Caco-2 (cell line): ENCODE results near the gene PDIA2. TPM values are rescaled to one million over a fixed set of nuclear protein-coding genes. Genes with fewer than 3 reads are reported as not detected.

ENCODE experiments used
- BruUV-seq: library from RNA; stranded (reverse); fragments of 400-500 nt; replicated peaks from 2 replicates; lab custom pipeline; 2021; lab: Mats Ljungman, UMichigan
- CTCF ChIA-PET: fragments of 300-600 bp; sonication (Branson Sonifier 250); formaldehyde crosslinking; loops from one replicate; lab custom pipeline; 2022; ENCODE audit warnings: antibody characterized with exemption; lab: Charles Lee
- POLR2A ChIA-PET: fragments of 300-600 bp; sonication (Branson Sonifier 250); formaldehyde crosslinking; loops from one replicate; lab custom pipeline; 2022; ENCODE audit warnings: antibody characterized with exemption; lab: Charles Lee
- DNase-seq, 2 experiments: peaks; one replicate each; pipeline versions ENCODE4 v3.0.0 to v3.0.0-alpha.2; 2020 to 2022
- H3K27me3 ChIP-seq: replicated peaks from 2 replicates; pipeline ENCODE4 v1.6.0; 2011; ENCODE audit warnings: low read length; ENCODE audit not compliant: control insufficient read depth, insufficient read depth
- H3K36me3 ChIP-seq: 2 replicates; pipeline ENCODE4 v1.5.1; 2011; ENCODE audit warnings: low read length; ENCODE audit not compliant: control insufficient read depth, insufficient read depth
- H3K4me1 ChIP-seq: fragments of 250-450 bp; sonication (Bioruptor Pico); 2 replicates; pipeline ENCODE4 v1.5.1; 2020; ENCODE audit warnings: mild to moderate bottlenecking
- H3K4me3 ChIP-seq: 2 replicates; pipeline ENCODE4 v1.5.1; 2011; ENCODE audit warnings: low read depth, mild to moderate bottlenecking, control low read depth, low read length
- H3K9me3 ChIP-seq: fragments of 250-450 bp; sonication (Bioruptor Pico); 2 replicates; pipeline ENCODE4 v1.5.1; 2020; ENCODE audit warnings: mild to moderate bottlenecking, moderate library complexity
- H3K27ac Mint-ChIP-seq: one replicate; pipeline ENCODE4 v1.8.0; 2022; ENCODE audit warnings: mixed read lengths; ENCODE audit not compliant: unreplicated experiment
- H3K27me3 Mint-ChIP-seq: one replicate; pipeline ENCODE4 v1.8.0; 2022; ENCODE audit warnings: mixed read lengths; ENCODE audit not compliant: insufficient read depth, unreplicated experiment
- H3K36me3 Mint-ChIP-seq: one replicate; pipeline ENCODE4 v1.8.0; 2022; ENCODE audit warnings: mild to moderate bottlenecking, mixed read lengths; ENCODE audit not compliant: insufficient read depth, unreplicated experiment
- H3K4me1 Mint-ChIP-seq: one replicate; pipeline ENCODE4 v1.8.0; 2022; ENCODE audit warnings: low read depth, mixed read lengths; ENCODE audit not compliant: unreplicated experiment
- H3K4me3 Mint-ChIP-seq: one replicate; pipeline ENCODE4 v1.8.0; 2022; ENCODE audit warnings: mild to moderate bottlenecking, moderate library complexity, mixed read lengths; ENCODE audit not compliant: unreplicated experiment
- H3K9me3 Mint-ChIP-seq: one replicate; pipeline ENCODE4 v1.8.0; 2022; ENCODE audit warnings: mixed read lengths; ENCODE audit not compliant: unreplicated experiment
- CTCF ChIP-seq, 2 experiments: fragments of 200-600 bp in 1 of 2; IDR thresholded peaks; 1 replicate in 1 of 2; 2 replicates in 1 of 2; pipeline versions ENCODE4 v1.5.1 to v1.8.0; 2011 to 2022; ENCODE audit warnings: antibody characterized with exemption in 1 of 2, control low read depth in 1 of 2, inconsistent platforms in 1 of 2, low read depth in 1 of 2, low read length in 1 of 2, mild to moderate bottlenecking in 1 of 2, moderate library complexity in 1 of 2; ENCODE audit not compliant: insufficient read depth in 1 of 2, severe bottlenecking in 1 of 2, unreplicated experiment in 1 of 2
- intact Hi-C: fragments of 100-400 bp; cut with micrococcal nuclease; formaldehyde crosslinking; loops from one replicate; pipeline ENCODE4 v1.10.0; 2022; ENCODE audit not compliant: unreplicated experiment
- total RNA-seq: library from RNA; stranded (reverse); gene quantifications from 2 replicates; pipeline ENCODE4 v1.2.3, GENCODE V29; 2022

Gene PDIA2
- total RNA-seq, 1 experiment from 2014 or later, result 0.41 TPM

- CTCF ChIA-PET, result no interaction called here
- intact Hi-C loops, result no loop called here
- TF ChIP-seq CTCF (IDR thresholded peaks at IDR 0.05; ENCODE audit: insufficient read depth in 1 of 2, low read depth in 1 of 2, low read length in 1 of 2, severe bottlenecking in 1 of 2, unreplicated experiment in 1 of 2), result no peak
Measured at GRCh38 chr16:264440-264951, 18.5 kb upstream of the PDIA2 start.

GRCh38 chr16:265002-265529 is 17.9 kb upstream of the PDIA2 start:
- POLR2A ChIA-PET, result no interaction called here
- no peaks in the 10 kb centered on the region for H3K9me3 Mint-ChIP-seq
- Histone ChIP-seq H3K4me3 (no peak overlapping the region), H3K9me3 (no peaks in the 10 kb centered on the region), H3K36me3 (no peaks in the 10 kb centered on the region), H3K27me3 (no peaks in the 10 kb centered on the region), H3K4me1 (no peaks in the 10 kb centered on the region)
- H3K4me3 Mint-ChIP-seq, result no peak overlapping the region
- BruUV-seq, result no TSS peak
- CTCF ChIA-PET, result no interaction called here
- no peaks in the 10 kb centered on the region for H3K27me3 Mint-ChIP-seq
- H3K4me1 Mint-ChIP-seq, result no peaks in the 10 kb centered on the region
- H3K36me3 Mint-ChIP-seq, result peaks cover 12% of the 10 kb centered on the region
- TF ChIP-seq CTCF (IDR thresholded peaks at IDR 0.05; ENCODE audit: insufficient read depth in 1 of 2, low read depth in 1 of 2, low read length in 1 of 2, severe bottlenecking in 1 of 2, unreplicated experiment in 1 of 2), result no peak
- no peak overlapping the region for H3K27ac Mint-ChIP-seq
- no peak for DNase-seq
- intact Hi-C loops, result no loop called here

More at GRCh38 chr16:264440-264951, 18.5 kb upstream of the PDIA2 start:
- no peak overlapping the region for H3K27ac Mint-ChIP-seq
- peaks cover 12% of the 10 kb centered on the region for H3K36me3 Mint-ChIP-seq
- no peak overlapping the region for H3K4me3 Mint-ChIP-seq
- H3K27me3 ChIP-seq, result no peaks in the 10 kb centered on the region
- POLR2A ChIA-PET, result interaction anchor here (0.5 kb wide), 1 partner anchor 19 kb away, joined by 9 read pairs; no protein-coding TSS in a partner anchor
- H3K4me1 Mint-ChIP-seq, result no peaks in the 10 kb centered on the region
- DNase-seq, result no peak
- no peaks in the 10 kb centered on the region for H3K9me3 ChIP-seq
- BruUV-seq, result no TSS peak
- H3K4me1 ChIP-seq, result no peaks in the 10 kb centered on the region
- H3K27me3 Mint-ChIP-seq, result no peaks in the 10 kb centered on the region
- no peaks in the 10 kb centered on the region for H3K9me3 Mint-ChIP-seq
- no peaks in the 10 kb centered on the region for H3K36me3 ChIP-seq
- no peak overlapping the region for H3K4me3 ChIP-seq

GRCh38 chr16:265711-266110 is 17.3 kb upstream of the PDIA2 start:
- H3K36me3 ChIP-seq, result no peaks in the 10 kb centered on the region
- no peak overlapping the region for H3K4me3 Mint-ChIP-seq
- TSS peak; percentile 43 for BruUV-seq
- H3K4me1 Mint-ChIP-seq, result no peaks in the 10 kb centered on the region
- no peak for DNase-seq
- no peak overlapping the region for H3K27ac Mint-ChIP-seq
- H3K4me1 ChIP-seq, result no peaks in the 10 kb centered on the region
- CTCF ChIA-PET, result no interaction called here
- no peaks in the 10 kb centered on the region for H3K27me3 Mint-ChIP-seq
- no peak for TF ChIP-seq CTCF (IDR thresholded peaks at IDR 0.05; ENCODE audit: insufficient read depth in 1 of 2, low read depth in 1 of 2, low read length in 1 of 2, severe bottlenecking in 1 of 2, unreplicated experiment in 1 of 2)
- intact Hi-C loops, result no loop called here
- no peaks in the 10 kb centered on the region for H3K27me3 ChIP-seq
- POLR2A ChIA-PET, result no interaction called here
- H3K4me3 ChIP-seq, result no peak overlapping the region
- no peaks in the 10 kb centered on the region for H3K9me3 ChIP-seq
- peaks cover 8% of the 10 kb centered on the region for H3K36me3 Mint-ChIP-seq
- no peaks in the 10 kb centered on the region for H3K9me3 Mint-ChIP-seq
